Cerebellar cortex (tissue), 1 donor: Measurements from ENCODE around the gene ZNF827.
A peak's percentile ranks its signal among the peaks of the same experiment; 100 is the strongest.

Source experiments
- DNase-seq: peaks from one replicate; pipeline ENCODE4 v3.0.0-alpha.2; 2015; ENCODE audit warnings: low spot score

The ZNF827 gene

DNA sequence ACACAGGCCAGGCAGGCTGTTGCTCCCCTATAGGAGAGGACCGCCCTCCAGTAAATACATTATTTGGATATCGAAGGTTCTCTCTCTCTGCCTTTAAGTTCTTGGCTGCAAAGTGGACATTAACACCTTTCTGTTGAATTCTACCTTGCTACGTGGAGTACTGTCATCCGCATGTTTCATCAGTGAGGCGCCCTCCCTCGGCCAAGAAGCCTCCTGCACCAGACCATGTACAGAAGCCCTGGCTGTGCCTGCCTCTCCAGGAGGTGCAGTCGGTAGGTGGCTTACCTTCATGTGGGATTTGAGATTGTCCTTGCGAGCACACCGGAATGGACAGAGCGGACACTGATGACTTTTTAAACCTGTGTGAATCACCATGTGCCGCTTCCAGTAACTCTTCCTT lies 46.7 kb downstream of the ZNF827 start:
- DNase-seq, result no peak

DNA sequence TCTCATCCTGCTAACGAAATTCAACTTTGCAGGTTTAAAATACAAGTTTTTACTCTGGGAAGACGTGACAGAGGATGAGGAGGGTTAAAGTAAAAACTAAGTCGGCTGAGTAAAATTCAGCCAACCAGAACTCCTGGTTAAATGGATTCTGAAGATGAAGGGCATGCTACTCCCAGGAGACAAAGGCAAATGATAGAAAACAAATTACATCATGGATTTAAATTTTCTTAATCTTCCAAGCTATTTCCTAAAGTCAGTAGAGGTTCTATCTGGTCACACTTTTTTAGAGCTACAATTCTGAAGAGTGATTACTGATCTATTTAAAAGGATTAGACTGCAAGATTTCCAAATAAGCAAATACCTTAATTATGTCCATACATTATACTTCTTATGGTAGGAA lies 47.9 kb downstream of the ZNF827 start:
- DNase-seq, result no peak

DNA sequence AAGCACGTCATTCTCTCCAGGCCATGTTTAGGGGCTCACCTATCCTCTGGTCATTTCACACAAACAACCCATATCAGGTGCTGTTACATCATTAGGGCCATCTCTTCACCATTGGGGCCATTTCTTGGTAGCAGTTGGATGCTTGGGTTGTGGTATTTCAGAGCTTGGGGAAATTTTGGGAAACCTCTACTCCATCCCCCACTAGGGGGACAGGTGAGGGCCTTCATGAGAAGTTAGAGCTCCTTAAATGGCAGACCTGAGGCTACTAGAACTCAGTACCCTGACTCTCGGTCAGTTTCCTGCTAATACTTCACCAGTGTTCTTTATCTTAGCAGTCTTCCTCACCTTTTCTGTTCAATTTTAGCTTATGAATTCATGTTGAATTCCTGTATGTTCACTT lies 50.2 kb downstream of the ZNF827 start:
- DNase-seq, result no peak

DNA sequence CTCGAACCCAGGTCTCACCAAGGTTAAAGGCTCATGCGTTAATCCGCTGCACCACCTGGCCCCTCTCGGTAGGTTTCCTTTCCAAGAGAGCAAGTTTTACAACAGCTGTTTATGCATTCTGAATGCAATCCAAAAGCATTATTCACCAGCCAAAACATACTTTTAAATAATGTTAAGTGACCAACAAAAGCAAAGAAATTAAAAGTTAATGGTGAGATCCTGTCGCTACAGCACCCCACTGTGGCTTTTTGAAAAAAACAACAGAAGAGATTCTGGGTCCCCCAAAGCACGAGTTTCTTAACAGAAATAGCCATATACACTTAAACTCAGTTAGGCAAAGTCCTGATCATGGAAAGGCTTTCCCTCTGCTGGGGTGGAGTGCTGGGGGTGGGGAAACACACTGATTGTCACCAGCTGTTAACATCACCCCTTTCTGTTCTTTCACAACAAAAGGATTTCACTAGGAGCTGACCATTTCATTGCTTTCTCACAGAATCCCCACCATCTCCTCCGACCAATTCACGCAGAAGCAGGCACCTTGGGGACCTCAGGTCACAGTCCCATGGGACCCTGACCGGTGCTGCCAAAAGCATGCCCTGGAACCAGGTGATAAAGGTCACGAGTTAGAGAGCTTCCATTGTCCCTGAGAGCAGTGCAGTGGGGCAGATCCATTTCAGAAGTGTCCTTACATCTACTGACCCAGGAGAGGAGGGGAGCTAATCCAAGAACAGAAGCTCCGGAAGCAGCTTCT lies 51.2 kb downstream of the ZNF827 start:
- no peak for DNase-seq

DNA sequence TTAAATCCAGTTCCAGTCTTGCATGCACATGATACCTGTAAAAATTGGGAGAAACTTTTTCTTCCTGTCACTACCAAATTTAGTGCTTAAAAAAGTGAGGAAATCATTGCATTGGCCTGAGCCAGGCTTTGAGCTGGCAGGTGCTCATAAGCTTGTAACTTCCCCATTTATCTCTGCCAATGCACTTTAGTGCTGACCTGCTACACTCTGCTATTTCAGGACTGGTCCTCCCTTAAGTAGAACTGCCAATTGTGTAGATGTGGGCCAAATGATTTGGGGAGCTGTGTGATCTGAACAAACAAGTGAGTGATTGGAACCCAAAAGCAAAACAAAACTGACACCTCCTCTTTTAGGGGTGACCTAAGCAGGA lies 51.8 kb downstream of the ZNF827 start:
- no peak for DNase-seq

DNA sequence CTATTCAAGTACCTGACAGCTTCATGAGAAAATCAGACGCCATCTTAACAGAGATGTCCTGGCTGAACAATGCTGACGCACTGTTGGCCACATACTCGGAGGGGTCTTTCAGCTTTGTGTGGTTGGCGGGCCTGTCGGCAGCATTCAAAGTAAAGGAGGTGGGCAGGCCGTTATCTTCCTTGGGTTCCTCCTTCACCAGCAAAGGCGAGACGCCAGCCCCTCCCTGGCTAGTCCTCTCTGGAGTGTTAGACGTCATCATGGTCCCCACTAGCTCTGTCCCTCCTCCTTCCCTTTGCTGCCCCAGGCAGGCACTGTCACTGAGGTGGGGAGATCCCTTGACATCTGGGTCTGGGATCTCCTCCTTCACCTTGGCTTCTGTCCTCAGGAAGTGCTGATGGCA lies 53.0 kb downstream of the ZNF827 start:
- DNase-seq, result no peak

DNA sequence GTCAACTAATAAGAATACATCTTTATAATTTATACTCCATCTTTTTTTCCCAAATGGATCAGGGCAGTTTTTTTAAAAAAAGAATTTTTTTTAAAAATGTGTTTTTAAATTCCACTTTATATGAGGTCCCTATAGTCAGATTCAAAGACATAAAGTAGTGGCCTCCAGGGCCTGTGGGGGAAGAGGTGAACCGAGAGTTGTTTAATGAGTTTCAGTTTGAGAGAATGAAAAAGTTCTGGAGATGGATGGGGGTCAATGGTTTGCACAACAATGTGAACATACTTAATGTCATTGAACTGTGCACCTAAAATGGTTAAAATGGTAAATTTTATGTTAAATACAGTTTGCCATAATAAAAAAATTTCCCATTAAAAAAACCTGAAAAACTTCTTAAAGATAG lies 53.8 kb downstream of the ZNF827 start:
- DNase-seq, result no peak

DNA sequence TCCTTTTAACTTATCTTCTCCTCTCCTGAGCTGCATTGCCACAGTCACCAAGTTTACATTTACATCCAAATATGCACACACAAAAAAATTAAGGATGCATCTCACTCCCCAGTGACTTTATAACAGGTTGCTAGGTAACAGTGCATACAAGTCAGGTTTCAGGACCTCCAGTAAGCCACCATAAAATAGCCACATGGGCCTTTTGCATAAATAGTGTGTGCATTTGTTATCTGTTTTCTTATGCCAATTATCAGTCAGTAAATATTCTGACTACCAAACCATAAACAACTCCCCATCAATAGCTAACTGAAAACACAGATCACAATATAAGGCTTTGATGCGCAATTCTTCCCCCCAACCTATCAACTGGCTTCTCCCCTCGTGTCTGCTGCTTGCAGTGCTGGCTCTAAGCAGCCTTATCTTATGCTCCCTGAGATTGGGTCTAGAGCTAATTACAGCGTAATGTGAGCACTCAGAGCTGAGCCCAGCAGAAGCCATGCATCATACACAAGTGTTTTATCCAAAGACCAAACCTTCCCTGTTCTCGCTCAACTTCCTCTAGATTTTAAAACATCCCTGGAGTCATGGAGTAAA lies 55.4 kb downstream of the ZNF827 start:
- no peak for DNase-seq

DNA sequence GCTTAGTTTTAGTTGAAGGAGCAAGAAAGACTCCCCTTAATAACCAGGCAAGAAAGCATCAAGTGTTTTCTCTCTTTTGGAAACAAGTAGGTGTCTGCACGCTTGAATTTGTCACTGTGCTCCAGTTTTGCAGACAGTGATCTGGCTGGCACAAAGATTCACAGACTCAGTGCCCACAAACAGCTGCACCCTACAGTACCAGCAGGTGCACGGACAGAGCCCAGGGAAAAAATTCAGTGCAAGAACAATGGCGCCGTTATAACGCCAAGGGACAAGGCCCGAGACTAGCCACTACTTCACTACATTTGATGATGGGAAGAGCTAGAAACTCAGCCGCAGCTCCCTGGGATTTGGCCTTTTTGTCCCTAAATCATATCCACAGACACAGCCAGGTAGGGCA lies 56.0 kb downstream of the ZNF827 start:
- DNase-seq, result peak; percentile 52

DNA sequence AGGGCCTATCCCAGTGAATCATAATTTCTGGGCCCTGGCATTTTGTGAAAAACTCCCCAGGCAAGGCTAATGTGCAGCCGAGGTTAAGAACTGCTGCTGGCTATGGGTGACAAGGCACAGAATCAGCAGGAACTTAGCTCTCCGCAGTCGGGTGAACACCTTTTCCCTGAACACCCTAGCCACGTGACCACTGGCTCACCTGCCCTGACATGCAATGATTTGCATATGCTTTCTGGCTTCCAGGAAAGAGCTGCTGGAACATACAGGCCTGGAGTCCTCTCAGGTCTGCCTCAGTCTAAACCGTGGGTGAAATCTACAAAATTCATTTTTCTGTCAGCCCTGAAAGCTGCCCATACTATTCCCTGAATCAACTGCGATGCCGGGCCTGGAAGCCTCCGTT lies 56.6 kb downstream of the ZNF827 start:
- peak; percentile 64 for DNase-seq

DNA sequence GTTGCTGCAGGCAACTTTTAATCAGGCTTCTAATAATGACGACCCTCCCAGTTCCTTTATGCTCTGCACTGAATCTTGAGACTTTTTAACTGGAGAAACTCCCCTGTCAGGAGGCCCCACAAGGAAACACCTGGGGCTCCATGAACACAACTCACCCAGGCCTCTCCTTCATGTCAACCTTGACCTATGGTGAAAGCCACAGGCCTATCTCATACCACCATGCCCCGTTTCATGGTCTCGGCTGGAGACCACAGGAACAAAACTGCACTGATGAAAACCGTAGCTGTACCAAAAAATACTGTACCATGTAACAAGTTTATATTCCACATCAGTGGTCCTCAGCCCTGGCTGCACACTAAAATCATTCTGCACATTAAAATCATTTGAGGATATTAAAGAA lies 57.0 kb downstream of the ZNF827 start:
- DNase-seq, result no peak

DNA sequence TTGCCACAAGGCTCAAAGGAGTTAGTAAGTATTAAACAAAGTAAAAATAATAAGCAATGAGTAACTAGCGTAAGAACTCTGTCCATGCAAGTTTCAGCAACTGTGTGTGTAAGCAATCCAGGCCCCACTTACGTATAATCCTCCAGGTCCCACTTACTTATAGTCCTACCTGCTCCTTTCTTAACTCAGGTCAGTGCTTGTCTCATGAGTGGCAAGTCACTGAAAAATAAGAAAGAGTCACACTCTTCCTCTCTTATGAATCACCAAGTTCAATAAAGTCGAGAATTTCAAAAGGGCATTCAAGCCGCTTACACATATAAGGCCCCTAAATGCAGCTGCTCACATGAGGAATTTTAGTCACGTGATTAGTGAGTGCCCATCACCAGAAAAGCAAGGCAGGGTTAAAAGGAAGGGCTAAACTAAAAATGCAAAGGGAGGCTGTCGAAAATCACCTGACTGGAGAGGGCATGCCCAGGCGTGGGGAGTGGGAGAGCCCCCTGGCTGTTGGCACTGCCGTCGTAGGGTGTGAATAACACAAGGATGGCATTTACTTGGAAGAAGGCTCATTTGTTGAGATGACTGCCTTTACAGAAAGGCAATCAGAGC lies 58.2 kb downstream of the ZNF827 start:
- DNase-seq, result no peak

DNA sequence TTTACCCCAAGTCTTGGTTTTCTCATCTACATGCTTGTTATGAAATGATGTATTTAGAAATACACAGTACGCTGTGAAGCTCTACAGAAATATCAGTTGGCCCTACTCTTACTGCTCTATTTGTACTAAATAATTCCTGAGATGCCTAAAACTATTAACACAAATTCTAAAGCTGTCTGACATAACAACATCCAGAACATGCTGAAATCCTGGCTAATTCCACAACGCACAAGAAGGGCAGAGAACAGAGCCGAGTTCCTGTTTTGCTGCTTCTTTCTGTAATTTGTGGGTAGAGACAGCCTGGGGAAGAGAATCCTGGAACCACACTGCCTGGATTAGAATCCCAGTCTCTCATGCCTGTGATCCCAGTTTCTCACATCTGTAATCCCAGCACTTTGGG lies 59.0 kb downstream of the ZNF827 start:
- no peak for DNase-seq

DNA sequence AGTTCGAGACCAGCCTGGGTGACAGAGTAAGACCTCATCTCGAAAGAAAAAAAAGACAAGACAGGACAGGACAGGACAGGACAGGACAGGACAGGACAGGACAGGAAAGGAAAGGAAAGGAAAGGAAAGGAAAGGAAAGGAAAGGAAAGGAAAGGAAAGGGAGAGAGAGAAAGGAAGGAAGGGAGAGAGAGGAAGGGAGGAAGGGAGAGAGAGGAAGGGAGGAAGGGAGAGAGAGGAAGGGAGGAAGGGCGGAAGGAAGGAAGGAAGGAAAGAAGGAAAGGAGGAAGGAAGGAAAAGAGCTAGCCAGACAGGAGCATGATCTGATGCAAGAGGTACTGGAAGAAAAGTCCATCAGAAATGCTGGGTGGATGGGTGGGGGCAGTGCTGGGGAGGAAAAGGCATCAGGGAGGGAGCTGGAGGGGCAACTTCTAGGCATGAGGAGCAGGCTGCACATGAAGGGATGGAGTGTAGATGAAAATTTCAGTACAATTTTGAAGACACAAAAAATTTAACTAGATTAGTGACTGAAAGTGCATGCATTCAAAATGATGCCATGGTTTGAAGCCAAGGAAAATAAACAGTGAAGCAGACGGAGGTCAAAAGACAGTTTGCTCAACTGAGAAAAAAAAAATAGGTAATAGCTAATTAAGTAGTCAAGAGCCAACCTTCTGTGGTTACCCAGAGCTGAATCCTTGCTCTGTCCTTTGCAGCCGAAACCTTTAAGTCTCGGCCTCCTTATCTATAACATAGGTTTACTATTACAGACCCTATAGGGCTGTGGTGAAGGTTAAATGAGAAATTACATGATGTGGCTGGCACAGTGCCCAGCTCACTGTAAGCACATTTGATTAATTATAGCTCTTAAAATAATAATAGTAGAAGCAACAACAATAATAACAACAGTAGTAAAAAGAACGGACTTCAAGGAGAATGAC lies 59.9 kb downstream of the ZNF827 start:
- no peak for DNase-seq

DNA sequence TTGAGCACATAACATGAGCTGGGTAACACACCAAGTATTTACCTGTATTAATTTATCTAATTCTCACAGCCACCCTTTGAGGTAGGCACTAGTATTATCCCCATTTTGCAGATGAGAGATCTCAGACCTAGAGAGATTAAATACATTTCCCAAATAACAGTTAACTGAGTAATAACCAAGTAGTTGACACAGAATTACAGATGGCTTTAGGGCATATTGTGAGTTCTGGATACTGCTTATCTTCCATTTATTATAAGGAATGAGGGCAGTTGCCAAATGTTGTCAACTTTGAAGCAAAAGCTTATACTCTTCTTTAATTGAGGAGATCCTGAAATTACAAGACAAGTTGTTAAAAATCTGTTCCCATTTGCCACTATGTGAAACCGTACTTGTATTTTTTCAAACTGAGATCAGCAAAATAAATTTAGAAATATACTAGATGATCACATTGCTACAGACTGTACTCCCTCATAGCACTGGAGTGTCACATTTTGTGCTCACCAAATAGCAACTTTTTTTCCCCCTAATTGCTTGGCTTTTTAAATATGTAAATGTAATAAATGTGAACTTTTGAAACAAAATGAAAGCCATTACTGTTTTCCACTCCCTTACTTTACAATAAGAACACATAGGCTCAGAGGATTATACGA lies 62.0 kb downstream of the ZNF827 start:
- no peak for DNase-seq

DNA sequence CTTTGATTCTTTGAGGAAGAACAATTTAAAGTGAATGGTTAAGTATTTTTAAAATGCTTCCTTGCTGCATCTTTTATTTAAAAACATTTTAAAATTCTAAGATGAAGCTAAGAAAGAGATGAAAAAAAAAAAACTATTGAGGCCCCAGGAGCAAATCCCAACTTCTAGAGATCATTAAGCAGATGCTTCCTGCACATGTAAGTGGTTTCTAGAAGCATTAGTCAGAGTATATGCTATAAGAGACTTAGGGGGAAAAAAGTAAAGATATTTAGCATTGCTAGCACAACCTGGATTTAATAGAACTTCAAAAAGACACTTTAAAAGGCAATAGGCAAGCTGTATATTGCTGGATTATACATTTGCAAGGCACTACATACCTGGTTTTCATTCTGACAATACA lies 64.7 kb downstream of the ZNF827 start:
- no peak for DNase-seq

DNA sequence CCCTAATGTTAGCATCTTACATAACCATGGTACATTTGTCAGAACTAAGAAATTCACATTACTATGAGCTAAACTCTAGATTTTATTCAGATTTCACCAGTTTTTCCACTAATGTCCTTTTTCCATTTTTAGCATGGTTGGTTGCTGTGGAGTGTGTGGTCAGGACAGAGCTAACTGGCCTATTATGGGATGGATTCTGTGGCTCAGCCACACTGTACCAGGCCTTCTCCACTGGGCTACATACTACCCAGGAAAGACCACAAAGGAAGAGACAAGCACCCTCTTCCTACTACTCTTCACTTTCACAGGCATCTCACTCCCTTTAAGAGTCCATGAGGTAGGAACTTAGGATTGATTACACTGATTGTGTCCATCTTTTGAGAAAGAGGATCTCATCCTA lies 67.4 kb downstream of the ZNF827 start:
- DNase-seq, result no peak

DNA sequence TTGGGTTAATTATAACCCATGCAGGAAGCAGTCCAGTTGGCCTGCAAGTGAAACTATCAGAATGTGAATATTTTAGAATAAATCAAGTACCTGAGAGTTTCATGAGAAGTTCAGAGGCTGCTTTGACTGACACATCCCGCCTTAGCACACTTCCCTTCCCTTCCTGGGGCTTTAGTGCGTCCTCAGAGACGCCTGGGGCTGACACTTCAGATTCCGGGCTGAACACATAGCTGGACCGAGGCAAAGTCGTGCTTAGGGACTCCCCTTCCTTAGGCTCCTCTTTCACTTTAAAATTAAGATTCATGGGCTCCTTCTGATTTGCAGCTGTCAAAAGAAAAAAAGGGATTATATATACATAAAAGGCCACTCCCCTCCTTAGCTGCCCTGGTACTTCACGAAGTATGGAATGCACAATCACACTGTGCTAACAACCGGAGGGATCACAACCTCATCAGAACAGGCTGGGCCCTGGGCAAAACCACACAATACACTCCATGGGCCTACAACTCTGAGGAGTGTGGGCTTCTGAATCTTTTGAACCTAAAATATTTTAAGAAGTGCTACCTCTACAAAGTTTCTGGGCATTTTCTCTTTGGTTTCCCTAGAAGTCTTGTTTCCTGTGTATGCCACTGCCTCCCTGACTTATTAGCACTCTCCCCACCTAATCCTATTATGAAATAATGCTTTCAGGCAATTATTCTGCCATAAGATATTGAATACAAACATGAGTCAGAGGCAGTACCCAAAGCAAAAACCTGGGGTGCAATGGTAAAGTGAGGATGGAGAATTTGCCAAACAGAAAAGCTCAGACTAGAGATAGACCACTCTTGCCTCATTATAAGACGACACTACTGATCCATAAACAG lies 68.2 kb downstream of the ZNF827 start:
- DNase-seq, result no peak

DNA sequence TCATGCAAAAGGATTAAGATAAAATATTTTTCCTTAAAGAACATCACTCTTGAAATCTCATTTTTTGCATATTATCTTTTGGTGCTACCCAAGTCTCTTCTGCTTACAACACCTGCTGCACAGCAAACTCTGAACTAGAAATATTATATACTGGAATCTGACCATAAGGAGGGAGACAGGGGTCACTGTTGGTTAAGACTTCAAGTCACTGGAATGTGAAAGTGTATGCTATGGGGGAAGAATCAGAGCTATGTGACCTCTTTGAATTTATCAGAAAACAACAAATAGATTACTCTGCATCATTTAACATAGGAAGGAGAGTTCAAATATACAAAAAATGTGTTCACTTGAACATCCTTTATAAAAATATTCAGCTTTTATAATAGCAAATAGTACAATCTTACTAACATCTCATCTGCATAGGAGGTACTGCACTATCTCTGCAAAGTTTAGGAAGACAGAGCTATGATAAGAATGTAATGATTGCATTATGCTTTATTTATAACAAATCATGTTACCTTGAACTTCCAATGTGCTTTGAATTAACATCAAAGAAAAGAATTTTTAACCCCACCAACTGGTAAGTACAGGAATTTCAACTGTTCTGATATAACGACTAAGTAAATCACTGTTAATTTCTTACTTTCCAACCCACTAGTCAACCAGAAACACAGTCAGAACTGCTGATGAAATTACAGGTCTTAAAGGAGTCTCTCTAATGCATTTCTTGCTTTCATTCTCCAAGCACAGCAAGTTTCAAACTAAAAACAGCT lies 69.8 kb downstream of the ZNF827 start:
- DNase-seq, result no peak

DNA sequence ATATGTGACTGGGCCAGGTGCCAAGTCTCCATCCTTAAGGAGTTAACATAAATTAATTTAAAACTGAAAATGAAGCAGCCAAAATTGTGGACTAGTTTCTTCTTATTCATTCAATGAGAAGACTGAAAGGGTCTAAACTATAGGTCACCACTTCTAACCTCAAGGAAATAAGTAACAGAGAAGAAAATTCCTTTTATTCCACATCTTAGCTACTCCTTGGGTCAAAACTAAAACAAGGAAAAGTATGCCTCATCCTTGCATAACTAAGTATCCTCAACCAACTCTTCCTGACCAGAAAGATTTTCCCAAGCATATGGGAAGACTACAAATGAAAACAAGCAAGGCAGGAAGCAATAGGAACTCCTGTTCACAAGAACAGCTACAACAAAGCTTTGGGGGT lies 71.2 kb downstream of the ZNF827 start:
- no peak for DNase-seq
